Duodenal mucosa (tissue), 2 donors: Measurements from ENCODE around the gene SEC14L1.
A peak's percentile ranks its signal among the peaks of the same experiment; 100 is the strongest.

ENCODE experiments used
- H3K27ac ChIP-seq: one replicate; pipeline ENCODE4 v1.7.0; 2013; ENCODE audit warnings: low read depth, low read length
- H3K27me3 ChIP-seq, 2 donors: one replicate each; pipeline ENCODE4 v1.7.0; 2013; ENCODE audit warnings: low read length in 2 of 2, control low read depth in 1 of 2; ENCODE audit not compliant: insufficient read depth in 2 of 2, control insufficient read depth in 1 of 2
- H3K36me3 ChIP-seq, 2 donors: one replicate each; pipeline ENCODE4 v1.7.0; 2013; ENCODE audit warnings: low read length in 2 of 2, control low read depth in 1 of 2; ENCODE audit not compliant: insufficient read depth in 2 of 2, control insufficient read depth in 1 of 2
- H3K4me1 ChIP-seq, 2 donors: one replicate each; pipeline ENCODE4 v1.7.0; 2013; ENCODE audit warnings: low read length in 2 of 2, control low read depth in 1 of 2; ENCODE audit not compliant: insufficient read depth in 2 of 2, control insufficient read depth in 1 of 2
- H3K4me3 ChIP-seq, 2 donors: one replicate each; pipeline ENCODE4 v1.7.0; 2013; ENCODE audit warnings: low read length in 2 of 2, low read depth in 1 of 2
- H3K9ac ChIP-seq, 2 donors: one replicate each; pipeline ENCODE4 v1.7.0; 2013; ENCODE audit warnings: low read length in 2 of 2, low read depth in 1 of 2
- H3K9me3 ChIP-seq, 2 donors: one replicate each; pipeline ENCODE4 v1.7.0; 2013; ENCODE audit warnings: low read length in 2 of 2, control low read depth in 1 of 2; ENCODE audit not compliant: control insufficient read depth in 1 of 2

The SEC14L1 gene

GRCh38 chr17:77188084-77189066 lies 47.6 kb downstream of the SEC14L1 start:
- Histone ChIP-seq H3K4me3 (peak overlapping the region in 1 of 2 donors; percentile 37), H3K9me3 (no peaks in the 10 kb centered on the region), H3K36me3 (peaks cover 9 to 19% of the 10 kb centered on the region in 2 donors), H3K27me3 (no peaks in the 10 kb centered on the region), H3K4me1 (peaks cover 0 to 21% of the 10 kb centered on the region in 2 donors), H3K9ac (peak overlapping the region in 1 of 2 donors; percentile 11), H3K27ac (no peak overlapping the region)

- H3K4me1 ChIP-seq, result peaks cover 0 to 21% of the 10 kb centered on the region in 2 donors
- H3K27ac ChIP-seq, result no peak overlapping the region
- no peak overlapping the region for H3K4me3 ChIP-seq
- no peak overlapping the region for H3K9ac ChIP-seq
- no peaks in the 10 kb centered on the region for H3K27me3 ChIP-seq
- no peaks in the 10 kb centered on the region for H3K9me3 ChIP-seq
- H3K36me3 ChIP-seq, result peaks cover 13 to 24% of the 10 kb centered on the region in 2 donors
Measured at GRCh38 chr17:77189148-77189547, 48.4 kb downstream of the SEC14L1 start.

- no peak overlapping the region for H3K27ac ChIP-seq
- H3K9ac ChIP-seq, result no peak overlapping the region
- H3K9me3 ChIP-seq, result no peaks in the 10 kb centered on the region
- H3K36me3 ChIP-seq, result peaks cover 13 to 34% of the 10 kb centered on the region in 2 donors
- H3K4me1 ChIP-seq, result peaks cover 0 to 16% of the 10 kb centered on the region in 2 donors
- no peaks in the 10 kb centered on the region for H3K27me3 ChIP-seq
- no peak overlapping the region for H3K4me3 ChIP-seq
Measured at GRCh38 chr17:77190576-77190975, 49.8 kb downstream of the SEC14L1 start.

- Histone ChIP-seq H3K27me3 (no peaks in the 10 kb centered on the region), H3K9ac (no peak overlapping the region), H3K9me3 (no peaks in the 10 kb centered on the region), H3K27ac (no peak overlapping the region), H3K4me3 (no peak overlapping the region), H3K4me1 (peaks cover 0 to 11% of the 10 kb centered on the region in 2 donors), H3K36me3 (peaks cover 18 to 41% of the 10 kb centered on the region in 2 donors)
Measured at GRCh38 chr17:77191244-77191643, 50.5 kb downstream of the SEC14L1 start.

GRCh38 chr17:77193653-77194052 lies 52.9 kb downstream of the SEC14L1 start:
- Histone ChIP-seq H3K9me3 (no peaks in the 10 kb centered on the region), H3K9ac (no peak overlapping the region), H3K4me3 (no peak overlapping the region), H3K36me3 (peaks cover 34 to 62% of the 10 kb centered on the region in 2 donors), H3K4me1 (peaks cover 0 to 3% of the 10 kb centered on the region in 2 donors), H3K27ac (no peak overlapping the region), H3K27me3 (no peaks in the 10 kb centered on the region)

DNA sequence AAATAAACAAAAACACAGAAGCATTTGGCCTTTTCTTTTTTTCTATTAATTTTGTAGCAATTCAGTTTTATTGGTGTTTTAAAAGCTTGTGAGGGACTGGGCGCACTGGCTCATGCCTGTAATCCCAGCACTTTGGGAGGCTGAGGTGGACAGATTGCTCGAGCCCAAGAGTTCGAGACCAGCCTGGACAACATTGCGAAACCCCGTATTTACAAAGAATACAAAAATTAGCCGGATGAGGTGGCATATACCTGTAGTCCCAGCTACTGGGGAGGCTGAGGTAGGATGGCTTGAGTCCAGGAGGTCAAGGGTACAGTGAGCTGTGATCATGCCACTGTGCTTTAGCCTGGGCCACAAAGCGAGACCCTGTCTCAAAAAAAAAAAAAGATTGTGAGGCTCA lies 53.4 kb downstream of the SEC14L1 start:
- Histone ChIP-seq H3K4me3 (no peak overlapping the region), H3K27me3 (no peaks in the 10 kb centered on the region), H3K36me3 (peaks cover 35 to 67% of the 10 kb centered on the region in 2 donors), H3K9ac (no peak overlapping the region), H3K27ac (no peak overlapping the region), H3K9me3 (no peaks in the 10 kb centered on the region), H3K4me1 (peaks cover 0 to under 1% of the 10 kb centered on the region in 2 donors)

DNA sequence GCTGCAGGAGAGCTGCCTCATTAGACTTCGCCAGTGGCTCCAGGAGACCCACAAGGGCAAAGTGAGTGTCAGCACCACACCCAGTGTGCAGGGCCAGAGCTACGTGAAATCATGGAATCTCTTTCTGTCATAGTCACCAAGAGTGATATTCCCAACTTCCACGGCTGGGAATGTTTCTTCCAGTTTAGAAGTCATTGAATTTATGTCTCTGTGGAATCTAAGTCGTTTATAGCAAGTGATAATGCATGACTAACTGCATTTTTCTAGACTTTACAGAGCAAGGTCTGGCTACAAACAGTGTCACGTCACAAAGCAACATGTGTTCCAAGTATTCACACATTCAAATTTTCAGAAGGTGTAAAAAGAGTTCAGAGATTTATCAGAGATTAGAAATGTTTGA lies 55.5 kb downstream of the SEC14L1 start:
- peaks cover 49 to 81% of the 10 kb centered on the region in 2 donors for H3K36me3 ChIP-seq
- no peak overlapping the region for H3K9ac ChIP-seq
- no peaks in the 10 kb centered on the region for H3K27me3 ChIP-seq
- no peak overlapping the region for H3K4me3 ChIP-seq
- H3K4me1 ChIP-seq, result no peaks in the 10 kb centered on the region
- H3K9me3 ChIP-seq, result no peaks in the 10 kb centered on the region
- H3K27ac ChIP-seq, result no peak overlapping the region

DNA sequence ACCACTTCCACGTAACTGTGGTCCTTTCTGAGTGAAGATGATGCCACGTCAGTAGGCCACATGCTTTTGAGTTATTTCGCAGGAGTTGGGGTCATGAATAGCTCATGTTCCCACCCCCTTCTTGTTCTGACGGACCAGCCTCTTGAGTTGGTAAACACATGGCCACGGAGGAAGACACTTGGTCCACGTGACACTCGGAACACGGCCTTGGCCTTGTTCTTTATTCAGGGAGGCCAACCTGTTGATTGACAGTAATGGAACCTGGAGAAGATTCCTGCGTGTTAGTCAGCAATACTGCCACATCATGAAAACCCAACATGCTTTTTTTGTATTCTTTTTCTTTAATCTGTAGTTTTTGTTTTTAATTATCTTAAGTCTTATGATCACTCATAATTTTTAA lies 56.3 kb downstream of the SEC14L1 start:
- no peak overlapping the region for H3K4me3 ChIP-seq
- no peaks in the 10 kb centered on the region for H3K27me3 ChIP-seq
- H3K27ac ChIP-seq, result no peak overlapping the region
- peaks cover 51 to 80% of the 10 kb centered on the region in 2 donors for H3K36me3 ChIP-seq
- H3K9me3 ChIP-seq, result no peaks in the 10 kb centered on the region
- no peaks in the 10 kb centered on the region for H3K4me1 ChIP-seq
- no peak overlapping the region for H3K9ac ChIP-seq

DNA sequence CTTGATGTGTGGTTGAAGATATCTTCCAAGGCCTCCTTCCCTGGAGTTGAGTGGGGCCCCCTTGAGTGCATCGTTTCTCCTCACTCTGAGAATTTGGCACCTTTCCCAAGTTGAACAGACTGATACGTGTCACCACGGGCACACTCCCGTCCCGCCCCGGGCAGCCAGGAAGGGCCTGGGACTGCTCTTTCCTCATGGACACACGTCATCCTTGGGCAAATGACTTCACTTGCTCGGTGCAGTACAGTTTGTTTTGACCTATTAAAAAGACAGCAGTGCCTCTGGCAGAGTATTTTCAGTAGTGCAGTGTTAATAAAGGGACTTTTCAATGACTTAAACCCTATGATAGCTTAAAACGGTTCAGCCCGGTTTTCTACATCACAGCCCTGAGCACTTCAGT lies 59.9 kb downstream of the SEC14L1 start:
- Histone ChIP-seq H3K4me1 (no peaks in the 10 kb centered on the region), H3K27ac (no peak overlapping the region), H3K4me3 (no peak overlapping the region), H3K36me3 (peaks cover 55 to 81% of the 10 kb centered on the region in 2 donors), H3K9me3 (no peaks in the 10 kb centered on the region), H3K9ac (no peak overlapping the region), H3K27me3 (no peaks in the 10 kb centered on the region)

DNA sequence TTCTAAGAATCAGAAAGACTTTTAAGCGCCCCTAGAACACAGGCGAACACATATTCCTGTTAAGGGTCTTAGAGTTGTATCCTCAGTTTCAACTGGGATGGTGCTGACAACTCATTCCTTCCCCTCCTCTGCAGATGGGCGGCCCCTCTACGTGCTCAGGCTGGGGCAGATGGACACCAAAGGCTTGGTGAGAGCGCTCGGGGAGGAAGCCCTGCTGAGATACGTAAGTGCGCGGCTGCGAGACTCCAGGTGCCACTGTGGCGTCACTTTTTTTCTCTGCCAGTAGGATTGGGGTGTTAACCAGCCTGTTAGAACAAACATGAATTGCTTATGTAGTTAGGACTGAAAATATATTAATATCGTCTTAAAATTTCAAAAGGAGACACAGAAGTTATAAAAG lies 62.7 kb downstream of the SEC14L1 start:
- Histone ChIP-seq H3K9ac (no peak overlapping the region), H3K27ac (no peak overlapping the region), H3K4me3 (no peak overlapping the region), H3K27me3 (no peaks in the 10 kb centered on the region), H3K4me1 (no peaks in the 10 kb centered on the region), H3K36me3 (peaks cover 45 to 77% of the 10 kb centered on the region in 2 donors), H3K9me3 (no peaks in the 10 kb centered on the region)
